ENCODE measurements around the gene NDUFA3. TPM values are rescaled to one million over a fixed set of nuclear protein-coding genes. Genes with fewer than 3 reads are reported as not detected.
"Not testable (repeated sequence)": the region's sequence is repeated elsewhere in the genome, so short reads cannot be mapped to it uniquely, and the experiment has no call there.

The NDUFA3 gene
- 17.1 and 19.8 TPM in 2 replicates for total RNA-seq

GRCh38 chr19:54102421-54103169 is at the start of gene NDUFA3:
NDUFA3 (plus strand) TSS chr19:54102855; CDS start chr19:54102879, 24 bp downstream.
- DNase-seq (ENCODE audit: low read depth in 2 of 2): peak; percentile 97 to 98

- DNase-seq (ENCODE audit: low read depth in 2 of 2): no peak
These were observed 40.0 kb upstream of the NDUFA3 start for GRCh38 chr19:54062643-54063042.

GRCh38 chr19:54063350-54064116 is 39.1 kb upstream of the NDUFA3 start, which contains the start of gene VSTM1:
VSTM1 (minus strand) TSS chr19:54063897; CDS start chr19:54063777, 120 bp downstream.
- no peak for DNase-seq (ENCODE audit: low read depth in 2 of 2)

DNA sequence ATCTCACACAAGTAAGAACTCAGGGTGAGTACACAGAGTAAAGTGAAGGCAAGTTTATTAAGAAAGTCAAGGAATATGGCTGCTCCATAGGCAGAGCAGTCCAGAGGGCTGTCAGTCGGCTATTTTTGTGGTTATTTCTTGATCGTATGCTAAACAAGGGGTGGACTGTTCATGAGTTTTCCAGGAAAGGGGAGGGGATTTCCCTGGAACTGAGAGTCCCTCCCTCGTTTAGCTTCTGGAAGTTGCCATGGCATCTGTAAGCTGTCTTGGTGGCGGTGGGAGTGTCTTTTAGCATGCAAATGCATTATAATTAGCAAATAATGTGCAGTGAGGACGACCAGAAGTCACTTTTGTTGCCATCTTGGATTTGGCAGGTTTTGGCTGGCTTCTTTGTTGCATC is 33.2 kb upstream of the NDUFA3 start:
- DNase-seq (ENCODE audit: low read depth in 2 of 2): no peak

GRCh38 chr19:54073829-54074228 is 28.8 kb upstream of the NDUFA3 start:
- DNase-seq (ENCODE audit: low read depth in 2 of 2): no peak

DNA sequence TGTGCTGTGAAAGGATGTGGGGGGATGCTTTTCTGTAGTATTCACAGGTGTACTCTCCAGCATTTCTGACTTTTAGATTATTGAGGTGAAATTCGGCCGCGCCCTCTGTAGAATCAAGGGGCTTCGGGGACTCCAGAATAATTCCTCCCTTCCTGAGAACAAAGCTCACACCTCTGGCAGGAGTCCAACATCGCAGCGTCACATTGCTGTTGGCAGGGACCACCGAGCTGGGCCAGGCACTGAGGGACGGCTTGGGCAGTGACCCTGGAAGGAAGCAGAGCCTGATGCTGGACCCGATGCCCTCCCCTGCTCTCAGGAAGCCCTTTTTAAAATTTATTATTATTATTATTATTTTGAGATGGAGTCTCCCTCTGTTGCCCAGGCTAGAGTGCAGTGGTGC is 27.8 kb upstream of the NDUFA3 start:
- DNase-seq (ENCODE audit: low read depth in 2 of 2): no peak

DNA sequence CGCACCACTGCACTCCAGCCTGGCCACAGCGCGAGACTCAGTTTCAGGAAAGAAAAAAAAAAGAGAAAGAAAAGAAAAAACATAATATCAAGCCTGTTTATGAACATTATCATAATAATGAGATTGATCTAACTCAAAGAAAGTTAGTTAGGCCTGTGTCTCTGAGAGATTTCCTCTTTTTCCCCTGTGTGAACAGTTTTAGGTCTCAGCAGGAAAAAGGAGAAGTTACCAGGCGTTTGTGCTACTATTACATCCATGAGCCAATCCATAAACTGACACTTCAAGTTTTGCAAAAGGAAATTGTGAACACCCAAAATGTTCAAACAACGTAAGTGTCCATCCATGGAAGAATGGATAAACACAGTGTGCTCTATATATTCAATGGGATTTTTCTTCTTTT is 25.3 kb upstream of the NDUFA3 start:
- DNase-seq (ENCODE audit: low read depth in 2 of 2): no peak

GRCh38 chr19:54081032-54081431 is 21.6 kb upstream of the NDUFA3 start, which contains the start of gene TARM1:
TARM1 (minus strand) TSS chr19:54081365; CDS start chr19:54081340, 25 bp downstream.
- DNase-seq (ENCODE audit: low read depth in 2 of 2): no peak

DNA sequence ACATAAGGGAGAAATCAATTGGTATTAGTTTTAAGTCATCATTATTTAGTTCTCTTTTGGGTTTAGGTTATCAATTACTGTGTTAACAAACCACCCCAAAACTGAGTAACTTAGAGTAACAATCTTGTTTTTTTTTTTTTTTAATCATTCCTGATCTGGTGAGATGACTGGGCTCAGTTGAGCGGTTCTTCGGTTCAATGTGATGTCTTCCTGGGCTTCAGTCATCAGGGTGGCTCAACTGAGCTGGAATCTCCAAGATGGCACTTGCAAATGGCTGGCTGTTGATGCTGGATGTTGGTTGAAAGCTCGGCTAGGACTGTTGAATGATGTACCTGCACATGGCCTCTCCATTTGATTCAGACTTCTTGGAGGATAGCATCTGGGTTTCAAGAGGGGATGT is 18.2 kb upstream of the NDUFA3 start:
- no peak for DNase-seq (ENCODE audit: low read depth in 2 of 2)

- no peak for DNase-seq (ENCODE audit: low read depth in 2 of 2)
These were observed 8.1 kb upstream of the NDUFA3 start for GRCh38 chr19:54094426-54095000.

DNA sequence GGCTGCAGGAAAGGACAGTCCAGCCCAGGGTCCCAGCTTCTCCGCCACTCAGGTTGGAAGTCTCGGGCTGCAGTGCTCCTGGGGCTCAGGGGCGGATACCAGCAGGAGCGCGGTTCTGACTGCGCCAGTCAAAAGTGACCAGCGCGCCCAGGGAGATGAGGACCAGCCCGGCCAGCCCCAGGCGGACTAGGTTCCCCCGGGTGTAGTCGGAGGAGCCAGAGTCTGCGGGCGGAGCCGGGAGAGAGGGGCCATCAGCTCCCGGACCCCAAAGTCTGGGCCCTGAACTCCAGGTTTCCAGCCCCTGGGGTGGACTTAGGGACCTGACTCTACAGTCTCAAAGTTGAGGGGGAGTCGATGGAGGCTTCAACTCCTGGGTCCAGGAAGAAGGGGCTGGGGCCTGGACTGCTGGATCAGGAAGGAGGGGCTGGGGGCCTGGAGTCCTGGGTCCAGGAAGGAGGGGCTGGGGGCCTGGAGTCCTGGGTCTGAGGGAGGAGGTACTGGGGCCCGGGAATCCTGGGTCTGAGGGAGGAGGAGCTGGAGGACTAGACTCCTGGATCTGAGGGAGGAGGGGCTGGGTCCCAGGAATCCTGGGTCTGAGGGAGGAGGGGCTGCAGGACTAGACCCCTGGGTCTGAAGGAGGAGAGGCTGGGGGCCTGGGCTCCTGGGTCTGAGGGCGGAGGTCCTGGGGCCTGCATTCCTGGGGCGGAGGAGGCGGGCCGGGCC is 7.4 kb upstream of the NDUFA3 start:
- no peak for DNase-seq (ENCODE audit: low read depth in 2 of 2)

- peak in 1 of 2 donors; percentile 50 for DNase-seq (ENCODE audit: low read depth in 2 of 2)
These were observed 6.6 kb upstream of the NDUFA3 start for GRCh38 chr19:54095859-54096616.

- peak in 1 of 2 donors; percentile 14 for DNase-seq (ENCODE audit: low read depth in 2 of 2)
These were observed 6.0 kb upstream of the NDUFA3 start for GRCh38 chr19:54096617-54097106.

DNA sequence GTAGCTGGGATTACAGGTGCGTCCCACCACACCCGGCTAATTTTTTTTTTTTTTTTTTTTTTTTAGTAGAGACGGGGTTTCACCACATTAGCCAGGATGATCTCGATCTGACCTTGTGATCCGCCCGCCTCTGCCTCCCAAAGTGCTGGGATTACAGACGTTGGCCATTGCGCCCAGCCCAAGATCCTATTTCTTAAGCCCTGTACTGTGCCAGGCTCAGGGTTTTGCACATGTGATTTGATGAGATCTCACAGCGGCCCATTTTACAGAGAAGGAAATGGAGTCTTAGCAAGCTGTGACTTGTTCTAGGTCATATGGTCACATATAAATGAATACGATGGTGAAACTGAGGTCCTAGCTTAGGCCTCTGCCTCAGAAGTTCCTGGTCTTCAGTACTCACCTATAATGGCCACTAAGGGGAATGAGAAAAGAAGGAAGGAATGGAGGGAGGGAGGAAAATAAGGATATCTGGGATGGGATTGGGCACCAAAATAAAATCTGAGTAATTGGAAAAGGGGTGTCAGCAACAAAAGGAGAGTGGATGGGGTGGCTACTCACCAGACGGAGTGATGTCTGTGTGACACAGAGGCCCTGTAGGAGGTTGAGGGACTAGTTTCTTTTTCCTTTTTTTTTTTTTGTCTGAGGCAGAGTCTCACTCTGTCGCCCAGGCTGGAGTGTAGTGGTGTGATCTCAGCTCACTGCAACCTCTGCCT is 3.3 kb upstream of the NDUFA3 start:
- no peak for DNase-seq (ENCODE audit: low read depth in 2 of 2)

- not testable (repeated sequence) for DNase-seq (ENCODE audit: low read depth in 2 of 2)
These were observed 2.8 kb upstream of the NDUFA3 start for GRCh38 chr19:54099903-54100255.

- DNase-seq (ENCODE audit: low read depth in 2 of 2): no peak
These were observed 2.1 kb upstream of the NDUFA3 start, which contains the start of gene OSCAR for GRCh38 chr19:54100561-54100960. OSCAR (minus strand) TSS chr19:54100803; CDS start chr19:54100792, 11 bp downstream.

GRCh38 chr19:54104998-54105715 is 2.5 kb downstream of the NDUFA3 start:
- no peak for DNase-seq (ENCODE audit: low read depth in 2 of 2)

DNA sequence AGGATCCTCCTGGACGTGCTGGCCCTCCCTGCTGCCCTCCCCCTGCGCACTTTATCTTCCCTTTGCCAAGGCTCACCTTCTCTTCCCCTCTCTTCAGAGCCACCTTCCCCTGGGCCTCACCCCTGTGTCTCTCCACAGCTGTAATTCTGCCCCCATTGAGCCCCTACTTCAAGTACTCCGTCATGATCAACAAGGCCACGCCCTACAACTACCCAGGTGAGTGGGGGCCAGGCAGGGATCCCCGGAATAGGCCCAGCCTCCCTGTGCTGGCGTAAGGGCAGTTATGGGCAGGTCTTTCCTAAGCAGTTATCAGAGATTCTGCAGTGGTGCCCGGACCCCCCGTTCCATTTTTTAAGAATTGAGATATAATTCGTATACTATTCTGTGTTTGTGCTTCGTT is 3.1 kb downstream of the NDUFA3 start:
- no peak for DNase-seq (ENCODE audit: low read depth in 2 of 2)

- no peak for DNase-seq (ENCODE audit: low read depth in 2 of 2)
These were observed 4.1 kb downstream of the NDUFA3 start for GRCh38 chr19:54106716-54107115.
